Measurements from ENCODE around the gene STIL. TPM values are rescaled to one million over a fixed set of nuclear protein-coding genes. Genes with fewer than 3 reads are reported as not detected.

Gene STIL
- total RNA-seq (ENCODE audit: low replicate concordance): 7.4 and 19.7 TPM in 2 replicates
- long read RNA-seq, partial matches to known transcripts: 2 of 9 reads
- long read RNA-seq, other reads (novel, unspliced or antisense): 7 of 9 reads

- no peaks in the 10 kb centered on the region for H3K36me3 Mint-ChIP-seq
- H3K27ac Mint-ChIP-seq: peak within 1 kb of the TSS; percentile 98
- peak; percentile 99 for DNase-seq (ENCODE audit: extremely low spot score, unreplicated experiment)
- TF ChIP-seq, protein P1, sequence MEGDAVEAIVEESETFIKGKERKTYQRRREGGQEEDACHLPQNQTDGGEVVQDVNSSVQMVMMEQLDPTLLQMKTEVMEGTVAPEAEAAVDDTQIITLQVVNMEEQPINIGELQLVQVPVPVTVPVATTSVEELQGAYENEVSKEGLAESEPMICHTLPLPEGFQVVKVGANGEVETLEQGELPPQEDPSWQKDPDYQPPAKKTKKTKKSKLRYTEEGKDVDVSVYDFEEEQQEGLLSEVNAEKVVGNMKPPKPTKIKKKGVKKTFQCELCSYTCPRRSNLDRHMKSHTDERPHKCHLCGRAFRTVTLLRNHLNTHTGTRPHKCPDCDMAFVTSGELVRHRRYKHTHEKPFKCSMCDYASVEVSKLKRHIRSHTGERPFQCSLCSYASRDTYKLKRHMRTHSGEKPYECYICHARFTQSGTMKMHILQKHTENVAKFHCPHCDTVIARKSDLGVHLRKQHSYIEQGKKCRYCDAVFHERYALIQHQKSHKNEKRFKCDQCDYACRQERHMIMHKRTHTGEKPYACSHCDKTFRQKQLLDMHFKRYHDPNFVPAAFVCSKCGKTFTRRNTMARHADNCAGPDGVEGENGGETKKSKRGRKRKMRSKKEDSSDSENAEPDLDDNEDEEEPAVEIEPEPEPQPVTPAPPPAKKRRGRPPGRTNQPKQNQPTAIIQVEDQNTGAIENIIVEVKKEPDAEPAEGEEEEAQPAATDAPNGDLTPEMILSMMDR (conservative IDR thresholded peaks at IDR 0.05): no peak
- H3K4me3 Mint-ChIP-seq: peak within 1 kb of the TSS; percentile 92
- no peaks in the 10 kb centered on the region for H3K9me3 Mint-ChIP-seq
- H3K4me1 Mint-ChIP-seq (ENCODE audit: unreplicated experiment): peaks cover 9% of the 10 kb centered on the region
- H3K27me3 Mint-ChIP-seq: peaks cover 3% of the 10 kb centered on the region
These were observed at the start of gene STIL for GRCh38 chr1:47313915-47314664. Gene STIL, minus strand, starts transcription at chr1:47314147. Its CDS starts 3,828 bp downstream, at chr1:47310319.

- no peak for DNase-seq (ENCODE audit: extremely low spot score, unreplicated experiment)
- H3K4me3 Mint-ChIP-seq: no peak overlapping the region
- peaks cover 4% of the 10 kb centered on the region for H3K36me3 Mint-ChIP-seq
- no peaks in the 10 kb centered on the region for H3K9me3 Mint-ChIP-seq
- H3K4me1 Mint-ChIP-seq (ENCODE audit: unreplicated experiment): no peaks in the 10 kb centered on the region
- H3K27me3 Mint-ChIP-seq: no peaks in the 10 kb centered on the region
- TF ChIP-seq, protein P1 (conservative IDR thresholded peaks at IDR 0.05): no peak
- no peak overlapping the region for H3K27ac Mint-ChIP-seq
These were observed 48.9 kb upstream of the STIL start for GRCh38 chr1:47362828-47363227.

- Mint-ChIP-seq H3K36me3 (peaks cover 4% of the 10 kb centered on the region), H3K27me3 (no peaks in the 10 kb centered on the region), H3K4me1 (ENCODE audit: unreplicated experiment) (no peaks in the 10 kb centered on the region), H3K27ac (no peak overlapping the region), H3K4me3 (no peak overlapping the region), H3K9me3 (no peaks in the 10 kb centered on the region)
- TF ChIP-seq, protein P1 (conservative IDR thresholded peaks at IDR 0.05): no peak
- no peak for DNase-seq (ENCODE audit: extremely low spot score, unreplicated experiment)
These were observed 47.4 kb upstream of the STIL start for GRCh38 chr1:47361380-47361779.

DNA sequence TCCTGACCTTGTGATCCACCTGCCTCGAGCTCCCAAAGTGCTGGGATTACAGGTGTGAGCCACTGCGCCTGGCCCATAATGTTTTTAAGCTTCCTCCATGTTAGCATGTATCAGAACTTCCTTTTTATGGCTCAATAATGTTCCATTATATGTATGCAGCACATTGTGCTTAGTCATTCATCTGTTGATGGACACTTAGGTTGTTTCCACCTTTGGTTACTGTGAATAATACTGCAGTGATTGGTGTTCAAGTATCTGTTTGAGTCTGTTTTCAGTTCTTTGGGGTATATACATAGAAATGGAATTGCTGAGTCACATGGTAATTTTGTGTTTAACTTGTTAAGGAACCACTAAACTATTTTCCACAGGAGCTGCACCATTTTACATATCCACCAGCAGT is 37.4 kb upstream of the STIL start:
- no peak overlapping the region for H3K27ac Mint-ChIP-seq
- H3K9me3 Mint-ChIP-seq: no peaks in the 10 kb centered on the region
- TF ChIP-seq, protein P1 (conservative IDR thresholded peaks at IDR 0.05): no peak
- no peak overlapping the region for H3K4me3 Mint-ChIP-seq
- peaks cover 9% of the 10 kb centered on the region for H3K4me1 Mint-ChIP-seq (ENCODE audit: unreplicated experiment)
- H3K27me3 Mint-ChIP-seq: no peaks in the 10 kb centered on the region
- no peak for DNase-seq (ENCODE audit: extremely low spot score, unreplicated experiment)
- peaks cover 7% of the 10 kb centered on the region for H3K36me3 Mint-ChIP-seq

GRCh38 chr1:47348246-47348645 is 34.3 kb upstream of the STIL start:
- no peaks in the 10 kb centered on the region for H3K27me3 Mint-ChIP-seq
- no peak for DNase-seq (ENCODE audit: extremely low spot score, unreplicated experiment)
- H3K27ac Mint-ChIP-seq: no peak overlapping the region
- H3K4me3 Mint-ChIP-seq: no peak overlapping the region
- H3K36me3 Mint-ChIP-seq: peaks cover 7% of the 10 kb centered on the region
- peaks cover 9% of the 10 kb centered on the region for H3K4me1 Mint-ChIP-seq (ENCODE audit: unreplicated experiment)
- H3K9me3 Mint-ChIP-seq: no peaks in the 10 kb centered on the region
- TF ChIP-seq, protein P1 (conservative IDR thresholded peaks at IDR 0.05): no peak

Data from type B pancreatic cell (in vitro differentiated cells).